Neural progenitor cell (in vitro differentiated cells): ENCODE data around the gene GDI1.
"Not testable (repeated sequence)": the region's sequence is repeated elsewhere in the genome, so short reads cannot be mapped to it uniquely, and the experiment has no call there.

Source experiments
- CTCF ChIP-seq: fragments of 200-600 bp; sonication (generic); IDR thresholded peaks from 2 replicates; pipeline ENCODE4 v1.5.1; 2017; ENCODE audit warnings: antibody characterized with exemption, mild to moderate bottlenecking
- EZH2 ChIP-seq: fragments of 200-600 bp; sonication (generic); IDR thresholded peaks from 2 replicates; pipeline ENCODE4 v1.6.1; 2017; ENCODE audit warnings: antibody characterized with exemption, mild to moderate bottlenecking, moderate library complexity

GRCh38 chrX:154388094-154388493, 48.9 kb upstream of the GDI1 start:
- TF ChIP-seq EZH2, CTCF: not testable (repeated sequence)
